H9 (cell line): ENCODE data around the gene GPR35. TPM values are rescaled to one million over a fixed set of nuclear protein-coding genes. Genes with fewer than 3 reads are reported as not detected.

Experiments
- DNase-seq: peaks from one replicate; pipeline ENCODE4 v3.0.0-alpha.2; 2017
- H2AFZ ChIP-seq: one replicate; pipeline ENCODE4 v1.6.1; 2013; ENCODE audit warnings: mild to moderate bottlenecking, low read length, control low read depth, moderate library complexity
- H2AK5ac ChIP-seq: 2 replicates; pipeline ENCODE4 v1.6.1; 2013; ENCODE audit warnings: low read length, control low read depth, mixed read lengths; ENCODE audit not compliant: insufficient read length
- H2BK120ac ChIP-seq: one replicate; pipeline ENCODE4 v1.6.1; 2013; ENCODE audit warnings: low read depth, mild to moderate bottlenecking, low read length, control low read depth, inconsistent platforms; ENCODE audit not compliant: poor library complexity, severe bottlenecking
- H2BK12ac ChIP-seq: 2 replicates; pipeline ENCODE4 v1.6.1; 2013; ENCODE audit warnings: low read length, control low read depth, mixed read lengths, low read depth; ENCODE audit not compliant: insufficient read length
- H2BK15ac ChIP-seq: 2 replicates; pipeline ENCODE4 v1.6.1; 2013; ENCODE audit warnings: low read depth, low read length, control low read depth
- H2BK20ac ChIP-seq: one replicate; pipeline ENCODE4 v1.6.1; 2013; ENCODE audit warnings: low read depth, mild to moderate bottlenecking, low read length, control low read depth, inconsistent platforms; ENCODE audit not compliant: poor library complexity, severe bottlenecking
- H2BK5ac ChIP-seq: 2 replicates; pipeline ENCODE4 v1.6.1; 2013; ENCODE audit warnings: low read length, control low read depth, mixed read lengths; ENCODE audit not compliant: insufficient read length
- H3K14ac ChIP-seq: 2 replicates; pipeline ENCODE4 v1.6.1; 2013; ENCODE audit warnings: low read length, control low read depth; ENCODE audit not compliant: insufficient read depth
- H3K18ac ChIP-seq: 2 replicates; pipeline ENCODE4 v1.6.1; 2013; ENCODE audit warnings: low read depth, mild to moderate bottlenecking, mixed read lengths, low read length, control low read depth; ENCODE audit not compliant: insufficient read length
- H3K23ac ChIP-seq: 2 replicates; pipeline ENCODE4 v1.6.1; 2013; ENCODE audit warnings: low read length, control low read depth, mixed read lengths, low read depth; ENCODE audit not compliant: insufficient read length
- H3K23me2 ChIP-seq: 2 replicates; pipeline ENCODE4 v1.6.1; 2013; ENCODE audit warnings: low read depth, mild to moderate bottlenecking, mixed read lengths, low read length, control low read depth; ENCODE audit not compliant: insufficient read length, poor library complexity, severe bottlenecking
- H3K27ac ChIP-seq: 2 replicates; pipeline ENCODE4 v1.5.1; 2013; ENCODE audit warnings: low read length, control low read depth, mixed read lengths, low read depth; ENCODE audit not compliant: insufficient read length
- H3K27me3 ChIP-seq: 2 replicates; pipeline ENCODE4 v1.6.1; 2013; ENCODE audit warnings: low read length, control low read depth, inconsistent platforms; ENCODE audit not compliant: insufficient read depth
- H3K4ac ChIP-seq: 2 replicates; pipeline ENCODE4 v1.6.1; 2013; ENCODE audit warnings: low read depth, mild to moderate bottlenecking, control low read depth, inconsistent platforms, low read length, moderate library complexity
- H3K4me1 ChIP-seq: 2 replicates; pipeline ENCODE4 v1.6.1; 2013; ENCODE audit warnings: low read length, control low read depth, inconsistent platforms; ENCODE audit not compliant: insufficient read depth
- H3K4me2 ChIP-seq: 2 replicates; pipeline ENCODE4 v1.6.1; 2013; ENCODE audit warnings: low read length, control low read depth, mixed read lengths; ENCODE audit not compliant: insufficient read length, insufficient read depth
- H3K56ac ChIP-seq: 2 replicates; pipeline ENCODE4 v1.6.1; 2013; ENCODE audit warnings: low read depth, mild to moderate bottlenecking, mixed read lengths, low read length, control low read depth; ENCODE audit not compliant: insufficient read length
- H3K79me1 ChIP-seq: 2 replicates; pipeline ENCODE4 v1.6.1; 2013; ENCODE audit warnings: low read depth, mild to moderate bottlenecking, moderate library complexity, low read length, control low read depth, inconsistent platforms; ENCODE audit not compliant: insufficient read depth, poor library complexity, severe bottlenecking
- H3K79me2 ChIP-seq: 2 replicates; pipeline ENCODE4 v1.6.1; 2013; ENCODE audit warnings: low read length, control low read depth, inconsistent platforms; ENCODE audit not compliant: insufficient read depth
- H3K9ac ChIP-seq: 2 replicates; pipeline ENCODE4 v1.6.1; 2013; ENCODE audit warnings: low read length, control low read depth, mixed read lengths; ENCODE audit not compliant: insufficient read length; ENCODE audit errors: extremely low read depth
- H3K9me3 ChIP-seq: one replicate; pipeline ENCODE4 v1.6.1; 2013; ENCODE audit warnings: low read depth, low read length, inconsistent platforms; ENCODE audit not compliant: control insufficient read depth
- H3T11ph ChIP-seq: one replicate; pipeline ENCODE4 v1.6.1; 2013; ENCODE audit warnings: mild to moderate bottlenecking, low read length, control low read depth, inconsistent platforms
- H4K20me1 ChIP-seq: one replicate; pipeline ENCODE4 v1.6.1; 2013; ENCODE audit not compliant: control insufficient read depth, insufficient read length, insufficient read depth
- H4K5ac ChIP-seq: 2 replicates; pipeline ENCODE4 v1.6.1; 2013; ENCODE audit warnings: low read depth, mild to moderate bottlenecking, mixed read lengths, low read length, control low read depth; ENCODE audit not compliant: insufficient read length
- H4K8ac ChIP-seq: replicated peaks from 2 replicates; pipeline ENCODE4 v1.6.1; 2013; ENCODE audit warnings: low read length, control low read depth, mixed read lengths, low read depth; ENCODE audit not compliant: insufficient read length
- H4K91ac ChIP-seq: 2 replicates; pipeline ENCODE4 v1.6.1; 2013; ENCODE audit warnings: low read depth, mild to moderate bottlenecking, moderate library complexity, mixed read lengths, low read length, control low read depth; ENCODE audit not compliant: insufficient read length
- H3K27ac Mint-ChIP-seq, 3 experiments: 2 replicates in 2 of 3; 3 replicates in 1 of 3; pipeline ENCODE4 v1.8.0; 2020 to 2021; ENCODE audit warnings: mixed read lengths in 3 of 3, mild to moderate bottlenecking in 1 of 3, moderate library complexity in 1 of 3
- H3K27me3 Mint-ChIP-seq: 2 replicates; pipeline ENCODE4 v1.8.0; 2021; ENCODE audit warnings: low read depth, mild to moderate bottlenecking, moderate library complexity, mixed read lengths
- H3K36me3 Mint-ChIP-seq, 3 experiments: 2 replicates in 2 of 3; 3 replicates in 1 of 3; pipeline ENCODE4 v1.8.0; 2020 to 2021; ENCODE audit warnings: low read depth in 3 of 3, mixed read lengths in 3 of 3; ENCODE audit not compliant: insufficient read depth in 1 of 3
- H3K4me1 Mint-ChIP-seq, 2 experiments: 2 replicates each; pipeline ENCODE4 v1.8.0; 2020; ENCODE audit warnings: mixed read lengths in 2 of 2
- H3K4me3 Mint-ChIP-seq, 2 experiments: 2 replicates in 1 of 2; 3 replicates in 1 of 2; pipeline ENCODE4 v1.8.0; 2020 to 2021; ENCODE audit warnings: mild to moderate bottlenecking in 2 of 2, mixed read lengths in 2 of 2, moderate library complexity in 1 of 2
- H3K9me3 Mint-ChIP-seq, 2 experiments: 2 replicates in 1 of 2; 3 replicates in 1 of 2; pipeline ENCODE4 v1.8.0; 2020; ENCODE audit warnings: mild to moderate bottlenecking in 2 of 2, mixed read lengths in 2 of 2, moderate library complexity in 1 of 2
- CTCF ChIP-seq: fragments of 200-600 bp; sonication (generic); conservative IDR thresholded peaks from 3 replicates; pipeline ENCODE4 v1.8.0; 2021; ENCODE audit warnings: antibody characterized with exemption, mild to moderate bottlenecking
- WGBS: extraction: QIAGEN DNeasy Blood & Tissue Kit; methylation state at CpG from one replicate; pipeline ENCODE4 v1.1.7; 2013; ENCODE audit warnings: missing lambda C conversion rate, low lambda C conversion rate, mixed read lengths; ENCODE audit not compliant: insufficient read length; ENCODE audit errors: extremely low coverage; 5-methylcytosine and 5-hydroxymethylcytosine counted together
- total RNA-seq: library from RNA; stranded (reverse); gene quantifications from 2 replicates; pipeline ENCODE4 v1.2.1, GENCODE V29; 2021

Gene GPR35
- total RNA-seq, 1 experiment from 2014 or later = 1.4 TPM

- no CpG with 5 or more reads among the region's 11 CpGs for WGBS
- Histone ChIP-seq H2BK5ac (no peak overlapping the region), H3K79me2 (no peaks in the 10 kb centered on the region), H2BK12ac (no peak overlapping the region), H4K91ac (no peak overlapping the region), H3K23me2 (no peaks in the 10 kb centered on the region), H3K27ac (no peak overlapping the region), H3K23ac (no peak overlapping the region), H4K5ac (no peak overlapping the region), H4K20me1 (no peaks in the 10 kb centered on the region), H3K27me3 (no peaks in the 10 kb centered on the region), H3K9me3 (no peaks in the 10 kb centered on the region), H3K18ac (no peak overlapping the region), H2BK15ac (no peak overlapping the region), H2AFZ (no peak overlapping the region), H3K79me1 (no peaks in the 10 kb centered on the region), H3K4ac (no peak overlapping the region), H3K56ac (no peak overlapping the region), H3K4me1 (no peaks in the 10 kb centered on the region), H2BK120ac (no peak overlapping the region), H3K14ac (no peak overlapping the region), H3T11ph (no peak overlapping the region), H2AK5ac (no peak overlapping the region), H3K9ac (no peak overlapping the region), H4K8ac (no peak overlapping the region), H2BK20ac (no peak overlapping the region), H3K4me2 (no peak overlapping the region)
- peak; percentile 77 for DNase-seq
- H3K36me3 Mint-ChIP-seq = peaks cover 0 to 7% (median 0%) of the 10 kb centered on the region in 3 experiments; a peak in 2 of 7 replicates
- no peak overlapping the region; a peak in 1 of 7 replicates for H3K27ac Mint-ChIP-seq
- TF ChIP-seq CTCF = peak; percentile 76
- no peaks in the 10 kb centered on the region for H3K9me3 Mint-ChIP-seq
- H3K27me3 Mint-ChIP-seq = peaks cover 13% of the 10 kb centered on the region
- no peak overlapping the region for H3K4me3 Mint-ChIP-seq
- H3K4me1 Mint-ChIP-seq = no peaks in the 10 kb centered on the region; a peak in 1 of 4 replicates
Observed at GRCh38 chr2:240604291-240604938, 20.9 kb upstream of the GPR35 start.
